Pulmonary artery endothelial cell (primary cell): ENCODE results near the gene NADSYN1. TPM values are rescaled to one million over a fixed set of nuclear protein-coding genes. Genes with fewer than 3 reads are reported as not detected.

Source experiments
- DNase-seq: peaks from one replicate; pipeline ENCODE4 v3.0.0-alpha.2; 2011; ENCODE audit warnings: low read depth, low spot score
- total RNA-seq: library from RNA; depleted of rRNA; stranded (reverse); fragments of >200 nt; gene quantifications from 2 replicates; pipeline ENCODE4 v1.2.3, GENCODE V29; 2014

The NADSYN1 gene
- total RNA-seq, 1 donor from 2014 or later, result 93.6 TPM

- DNase-seq, result no peak
These were observed 37.2 kb downstream of the NADSYN1 start for GRCh38 chr11:71490044-71490730.

GRCh38 chr11:71490731-71491390 is 37.9 kb downstream of the NADSYN1 start:
- DNase-seq, result no peak

GRCh38 chr11:71491531-71491930 is 38.5 kb downstream of the NADSYN1 start:
- DNase-seq, result no peak

GRCh38 chr11:71491940-71492339 is 38.9 kb downstream of the NADSYN1 start:
- DNase-seq, result no peak

GRCh38 chr11:71495286-71496230 is 42.6 kb downstream of the NADSYN1 start:
- DNase-seq, result no peak

- DNase-seq, result no peak
These were observed 43.4 kb downstream of the NADSYN1 start for GRCh38 chr11:71496421-71496820.

- DNase-seq, result no peak
These were observed 45.1 kb downstream of the NADSYN1 start for GRCh38 chr11:71498091-71498490.

- DNase-seq, result no peak
These were observed 46.1 kb downstream of the NADSYN1 start for GRCh38 chr11:71499125-71499524.

- no peak for DNase-seq
These were observed 46.5 kb downstream of the NADSYN1 start for GRCh38 chr11:71499546-71499945.

- no peak for DNase-seq
These were observed 47.6 kb downstream of the NADSYN1 start for GRCh38 chr11:71500601-71501021.

- DNase-seq, result no peak
These were observed 48.3 kb downstream of the NADSYN1 start for GRCh38 chr11:71501071-71501985.

GRCh38 chr11:71502026-71502425 is 49.0 kb downstream of the NADSYN1 start:
- DNase-seq, result no peak

GRCh38 chr11:71502871-71503435 is 50.0 kb downstream of the NADSYN1 start:
- no peak for DNase-seq

- no peak for DNase-seq
These were observed 51.5 kb downstream of the NADSYN1 start for GRCh38 chr11:71504531-71504930.

GRCh38 chr11:71505001-71505400 is 52.0 kb downstream of the NADSYN1 start:
- no peak for DNase-seq

GRCh38 chr11:71505781-71506180 is 52.8 kb downstream of the NADSYN1 start:
- no peak for DNase-seq

GRCh38 chr11:71507102-71507501 is 54.1 kb downstream of the NADSYN1 start:
- DNase-seq, result no peak

GRCh38 chr11:71518506-71519471 is 65.8 kb downstream of the NADSYN1 start:
- DNase-seq, result no peak

GRCh38 chr11:71519546-71519945 is 66.5 kb downstream of the NADSYN1 start:
- no peak for DNase-seq
